HG02970 (cell line): Measurements from ENCODE around the gene F11R.
"Not testable (repeated sequence)": the region's sequence is repeated elsewhere in the genome, so short reads cannot be mapped to it uniquely, and the experiment has no call there.

Experiments
- ATAC-seq: cut with Tn5 transposase; IDR thresholded peaks from one replicate; pipeline ENCODE4 v1.9.1; 2021; ENCODE audit warnings: mild to moderate bottlenecking, moderate library complexity, moderate number of reproducible peaks; ENCODE audit not compliant: unreplicated experiment, low FRiP score

The F11R gene

DNA sequence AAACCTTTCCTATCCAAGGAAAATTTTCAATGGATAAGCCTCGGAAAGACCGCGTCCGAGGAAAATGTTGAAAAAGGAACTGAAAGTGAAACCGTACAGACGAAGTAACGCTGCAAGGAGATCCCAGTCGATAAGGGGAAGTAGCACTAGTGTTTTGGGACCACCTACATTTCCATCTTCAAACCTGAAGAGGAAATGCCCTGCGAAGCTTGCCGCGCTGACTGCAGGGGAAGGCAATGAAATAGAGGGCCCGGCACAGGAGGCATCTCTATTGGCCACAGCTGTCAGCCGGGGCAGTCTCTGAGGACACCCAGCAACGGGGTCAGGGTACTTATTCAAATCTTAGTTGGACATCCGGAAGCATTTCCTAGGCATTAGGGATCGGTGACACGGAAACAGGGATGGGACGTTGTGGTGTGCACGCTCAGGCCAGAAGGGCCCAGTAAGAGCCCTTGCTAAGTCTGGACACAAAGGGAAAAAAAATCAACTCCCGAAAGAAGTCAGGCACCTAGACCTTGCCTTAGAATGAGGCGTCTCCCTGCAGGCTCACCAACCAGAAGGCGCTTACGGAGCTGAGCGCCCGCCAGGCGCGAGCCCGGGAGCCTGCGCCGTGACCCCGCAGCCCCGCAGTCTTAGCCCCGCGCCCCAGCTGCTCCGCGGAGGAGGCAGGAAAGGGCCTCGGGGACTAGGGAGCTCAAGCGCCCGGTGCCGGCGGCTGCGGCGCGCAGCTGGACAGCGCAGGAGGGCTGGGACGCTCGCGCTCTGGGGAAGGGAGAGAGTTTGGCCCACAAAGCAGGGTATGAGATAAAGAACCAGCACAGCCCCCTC, 24.2 kb upstream of the F11R start:
- peak; percentile 30 for ATAC-seq

GRCh38 chr1:161044535-161044907, 23.6 kb upstream of the F11R start:
- no peak for ATAC-seq

DNA sequence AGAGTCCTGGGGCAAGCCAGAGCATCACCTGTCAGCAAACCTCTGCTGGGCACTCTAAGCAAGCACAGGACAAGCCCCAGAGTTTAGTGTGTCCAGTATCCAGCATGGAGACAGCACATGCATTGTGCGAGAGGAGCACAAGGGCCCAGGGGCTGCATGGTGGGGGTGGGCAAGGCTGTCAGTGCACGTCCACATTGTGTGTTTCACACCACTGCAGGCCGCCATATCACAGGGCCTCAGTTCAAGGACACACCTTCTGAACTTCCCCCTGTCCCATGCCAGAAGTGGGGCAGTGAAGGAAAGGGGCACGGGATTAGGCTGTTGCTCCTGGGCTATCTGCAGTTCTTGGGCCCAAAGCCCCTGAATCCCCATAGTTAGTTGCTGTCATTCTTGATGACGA, 18.6 kb upstream of the F11R start:
- no peak for ATAC-seq

- ATAC-seq = no peak
These were observed 18.2 kb upstream of the F11R start for GRCh38 chr1:161039154-161039545.

- peak; percentile 66 for ATAC-seq
These were observed 17.7 kb upstream of the F11R start, which contains the start of gene TSTD1 for GRCh38 chr1:161038523-161039153. TSTD1 (minus strand) TSS chr1:161038964; CDS start chr1:161038889, 75 bp downstream.

GRCh38 chr1:161037661-161038522, 16.9 kb upstream of the F11R start:
- ATAC-seq = no peak

DNA sequence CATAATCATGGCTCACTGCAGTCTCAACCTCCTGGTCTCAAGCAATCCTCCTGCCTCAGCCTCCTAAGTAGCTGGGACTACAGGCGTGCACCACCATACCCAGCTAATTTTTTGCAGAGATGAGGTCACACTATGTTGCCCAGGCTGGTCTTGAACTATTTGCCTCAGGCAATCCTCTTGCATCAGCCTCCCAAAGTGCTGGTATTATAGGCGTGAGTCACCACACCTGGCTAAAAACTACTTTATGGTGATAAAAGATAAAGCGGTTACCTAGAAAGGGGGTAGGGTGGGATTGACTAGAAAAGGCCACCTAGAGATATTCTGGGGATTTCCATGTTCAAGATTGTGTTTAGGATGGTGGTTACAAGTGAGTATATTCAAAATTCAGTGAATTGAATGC, 12.8 kb upstream of the F11R start:
- no peak for ATAC-seq

GRCh38 chr1:161032409-161032808, 11.5 kb upstream of the F11R start:
- no peak for ATAC-seq

DNA sequence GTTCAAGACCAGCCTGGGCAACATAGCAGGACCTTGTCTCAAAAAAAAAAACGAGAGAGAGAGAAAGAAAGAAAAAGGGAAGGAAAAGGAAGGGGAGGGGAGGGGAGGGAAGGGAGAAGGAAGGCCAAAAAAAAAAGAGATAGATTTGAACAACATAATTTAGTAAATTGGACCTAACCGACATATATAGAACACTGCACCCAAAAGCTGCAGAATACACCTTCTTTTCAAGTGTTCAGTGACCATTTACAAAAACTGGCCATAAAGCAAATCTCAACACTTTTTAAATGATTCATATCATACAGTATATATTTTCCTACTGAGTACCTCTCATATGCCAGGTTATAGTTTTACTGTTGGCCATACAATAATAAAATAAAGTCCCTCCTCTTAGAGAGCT, 10.9 kb upstream of the F11R start:
- no peak for ATAC-seq

DNA sequence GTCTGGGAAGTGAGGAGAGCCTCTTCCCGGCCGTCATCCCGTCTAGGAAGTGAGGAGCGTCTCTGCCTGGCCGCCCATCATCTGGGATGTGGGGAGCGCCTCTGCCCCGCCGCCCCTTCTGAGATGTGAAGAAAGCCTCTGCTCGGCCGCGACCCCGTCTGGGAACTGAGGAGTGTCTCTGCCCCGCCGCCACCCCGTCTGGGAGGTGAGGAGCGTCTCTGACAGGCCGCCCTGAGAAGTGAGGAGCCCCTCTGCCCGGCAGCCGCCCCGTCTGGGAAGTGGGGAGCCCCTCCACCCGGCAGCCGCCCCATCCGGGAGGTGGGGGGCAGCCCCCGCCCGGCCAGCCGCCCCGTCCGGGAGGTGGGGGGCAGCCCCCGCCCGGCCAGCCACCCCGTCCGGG, 8.5 kb upstream of the F11R start:
- ATAC-seq = not testable (repeated sequence)

DNA sequence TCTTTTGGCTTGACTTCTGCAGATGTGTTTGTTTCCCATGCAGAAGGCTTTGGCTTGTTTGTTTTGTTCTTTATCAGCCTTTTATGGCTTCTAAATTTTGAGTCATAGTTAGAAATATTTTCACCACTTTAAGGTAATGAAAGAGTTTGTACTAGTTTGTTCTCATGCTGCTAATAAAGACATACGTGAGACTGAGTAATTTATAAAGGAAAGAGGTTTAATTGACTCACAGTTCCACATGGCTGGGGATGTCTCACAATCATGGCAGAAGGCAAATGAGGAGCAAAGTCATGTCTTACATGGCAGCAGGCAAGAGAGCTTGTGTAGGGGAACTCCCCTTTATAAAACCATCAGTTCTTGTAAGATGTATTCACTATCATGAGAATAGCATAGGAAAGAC, 6.0 kb upstream of the F11R start:
- not testable (repeated sequence) for ATAC-seq

DNA sequence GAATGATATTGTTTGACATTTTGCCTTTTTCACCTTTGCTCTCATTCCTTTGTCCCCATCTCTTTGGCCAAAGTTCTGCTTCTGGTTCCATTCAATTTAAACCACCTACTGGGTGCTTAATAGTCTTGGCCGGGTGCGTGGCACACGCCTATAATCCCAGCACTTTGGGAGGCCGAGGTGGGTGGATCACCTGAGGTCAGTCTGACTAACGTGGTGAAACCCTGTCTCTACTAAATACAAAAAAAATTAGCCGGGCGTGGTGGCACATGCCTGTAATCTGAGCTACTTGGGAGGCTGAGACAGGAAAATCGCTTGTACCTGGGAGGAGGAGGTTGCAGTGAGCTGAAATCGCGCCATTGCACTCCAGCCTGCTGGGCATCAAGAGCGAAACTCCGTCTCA, 1.5 kb upstream of the F11R start:
- ATAC-seq = not testable (repeated sequence)

DNA sequence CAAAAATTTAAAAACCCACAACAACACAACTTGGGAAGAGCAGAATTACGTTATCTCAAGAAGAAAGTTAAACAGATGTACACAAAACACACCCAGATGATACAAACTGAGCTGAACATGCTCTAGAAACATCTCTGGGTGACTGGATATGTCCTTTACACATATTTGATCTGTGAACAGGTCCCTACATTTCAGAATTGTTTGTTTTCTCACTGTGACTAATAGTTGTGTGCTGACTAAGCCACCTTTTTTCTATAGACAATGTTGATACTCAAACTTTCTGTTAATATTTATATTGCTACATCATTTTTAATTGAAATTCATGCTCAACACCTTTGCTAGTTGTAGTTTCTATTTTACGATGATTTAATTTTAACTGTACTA, 1.0 kb upstream of the F11R start:
- no peak for ATAC-seq

DNA sequence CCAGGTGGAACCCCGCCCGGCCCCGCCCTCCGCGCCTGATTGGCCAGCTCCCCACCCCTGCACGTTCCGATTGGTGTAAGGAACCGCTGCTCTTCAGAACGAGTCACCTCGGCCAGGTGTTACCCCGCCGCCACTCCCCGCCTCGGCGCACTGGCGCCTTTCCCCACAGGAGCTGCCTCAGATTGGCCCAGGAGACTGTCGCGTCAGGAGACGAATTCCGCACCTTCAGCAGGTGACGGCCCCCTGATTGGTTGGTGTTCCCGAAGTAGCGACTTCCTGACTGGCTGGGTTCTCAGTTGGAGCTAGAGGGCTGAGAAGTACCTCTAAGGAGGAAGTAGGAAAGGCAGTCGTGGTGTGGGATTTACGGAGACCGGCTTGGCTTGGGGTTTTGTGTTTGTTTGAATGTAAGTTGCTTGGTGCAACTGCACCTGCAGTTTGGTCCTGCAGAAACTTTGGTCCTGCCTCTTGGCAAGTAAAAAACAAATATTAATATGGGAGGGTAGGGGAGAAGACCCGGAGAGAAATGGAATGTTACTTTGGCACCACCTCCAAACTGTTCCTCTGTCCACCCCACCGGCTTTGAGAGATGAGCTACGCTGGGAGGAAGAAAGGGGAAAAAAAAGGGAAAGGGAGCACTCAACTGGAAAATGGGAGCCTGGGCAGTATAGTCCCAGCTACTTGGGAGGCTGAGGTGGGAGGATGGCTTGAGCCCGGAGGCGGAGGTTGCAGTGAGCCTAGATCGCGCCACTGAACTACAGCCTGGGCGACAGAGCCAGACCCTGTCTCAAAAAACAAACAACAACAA, 415 bp upstream of the F11R start:
- ATAC-seq = peak; percentile 67

DNA sequence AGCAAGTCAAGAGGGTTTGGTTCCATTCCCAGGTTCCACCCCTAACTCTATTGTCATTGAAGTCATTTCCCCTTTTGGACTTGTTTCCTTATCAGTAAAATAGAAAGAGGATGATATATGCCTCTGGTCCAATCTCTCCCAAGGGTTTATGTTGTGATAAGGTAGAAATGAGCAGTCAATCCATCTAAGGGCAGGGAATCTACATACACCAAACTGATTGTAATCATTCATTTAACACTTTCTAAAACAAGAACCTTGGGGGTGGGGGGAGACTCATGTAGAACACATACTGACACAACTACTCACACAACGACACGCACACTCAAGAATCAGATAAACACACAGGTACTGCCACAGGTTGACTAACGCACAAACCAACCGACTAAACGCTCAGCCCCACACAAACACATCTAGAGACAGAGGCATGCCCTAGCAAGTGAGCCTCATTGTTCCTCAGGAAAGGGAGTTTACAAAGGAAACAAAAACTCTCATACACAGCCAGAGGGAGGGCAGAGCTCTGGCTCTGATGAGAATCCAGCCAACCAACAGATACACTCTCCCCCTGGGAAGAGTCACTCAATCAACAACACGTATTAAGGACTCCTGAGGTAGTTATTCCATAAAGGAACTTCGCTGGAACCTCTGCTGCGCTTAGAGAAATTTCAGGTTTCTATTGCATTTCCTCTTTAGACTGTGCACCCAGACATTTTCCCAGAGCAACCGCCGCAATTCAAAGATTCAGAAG, 1.0 kb downstream of the F11R start:
- no peak for ATAC-seq

- not testable (repeated sequence) for ATAC-seq
These were observed 1.8 kb downstream of the F11R start for GRCh38 chr1:161019111-161019660.

DNA sequence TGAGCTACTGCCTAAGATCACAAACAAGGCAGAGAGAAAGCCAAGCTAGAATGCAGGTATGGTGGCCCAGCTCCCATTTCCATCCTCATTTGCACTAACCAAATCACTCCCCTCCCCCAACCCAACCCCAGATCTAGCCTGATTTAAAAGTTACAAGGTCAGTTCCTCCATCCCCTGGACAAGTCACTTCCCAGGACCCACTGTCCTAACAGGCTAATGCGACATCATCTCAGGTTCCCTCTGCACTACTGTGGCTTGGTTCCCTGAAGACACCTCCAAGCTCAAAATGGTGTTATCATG, 2.4 kb downstream of the F11R start:
- no peak for ATAC-seq

- ATAC-seq = no peak
These were observed 3.0 kb downstream of the F11R start for GRCh38 chr1:161017756-161018630.

DNA sequence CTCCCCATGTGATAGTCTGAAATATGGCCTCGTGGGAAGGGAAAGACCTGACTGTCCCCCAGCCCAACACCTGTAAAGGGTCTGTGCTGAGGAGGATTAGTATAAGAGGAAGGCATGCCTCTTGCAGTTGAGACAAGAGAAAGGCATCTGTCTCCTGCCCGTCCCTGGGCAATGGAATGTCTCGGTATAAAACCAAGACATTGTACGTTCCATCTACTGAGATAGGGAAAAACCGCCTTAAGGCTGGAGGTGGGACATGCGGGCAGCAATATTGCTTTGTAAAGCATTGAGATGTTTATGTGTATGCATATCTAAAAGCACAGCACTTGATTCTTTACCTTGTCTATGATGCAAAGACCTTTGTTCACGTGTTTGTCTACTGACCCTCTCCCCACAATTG, 3.8 kb downstream of the F11R start:
- ATAC-seq = not testable (repeated sequence)
